ENCODE results near the gene CAMTA1.

- TF ChIP-seq, protein P1, sequence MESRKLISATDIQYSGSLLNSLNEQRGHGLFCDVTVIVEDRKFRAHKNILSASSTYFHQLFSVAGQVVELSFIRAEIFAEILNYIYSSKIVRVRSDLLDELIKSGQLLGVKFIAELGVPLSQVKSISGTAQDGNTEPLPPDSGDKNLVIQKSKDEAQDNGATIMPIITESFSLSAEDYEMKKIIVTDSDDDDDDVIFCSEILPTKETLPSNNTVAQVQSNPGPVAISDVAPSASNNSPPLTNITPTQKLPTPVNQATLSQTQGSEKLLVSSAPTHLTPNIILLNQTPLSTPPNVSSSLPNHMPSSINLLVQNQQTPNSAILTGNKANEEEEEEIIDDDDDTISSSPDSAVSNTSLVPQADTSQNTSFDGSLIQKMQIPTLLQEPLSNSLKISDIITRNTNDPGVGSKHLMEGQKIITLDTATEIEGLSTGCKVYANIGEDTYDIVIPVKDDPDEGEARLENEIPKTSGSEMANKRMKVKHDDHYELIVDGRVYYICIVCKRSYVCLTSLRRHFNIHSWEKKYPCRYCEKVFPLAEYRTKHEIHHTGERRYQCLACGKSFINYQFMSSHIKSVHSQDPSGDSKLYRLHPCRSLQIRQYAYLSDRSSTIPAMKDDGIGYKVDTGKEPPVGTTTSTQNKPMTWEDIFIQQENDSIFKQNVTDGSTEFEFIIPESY (IDR thresholded peaks at IDR 0.05) = no peak
- TF ChIP-seq CTCF (IDR thresholded peaks at IDR 0.05; ENCODE audit: low read depth, low read length, missing input control) (no peak), REST (IDR thresholded peaks at IDR 0.05) (no peak), TAF1 (conservative IDR thresholded peaks at IDR 0.05) (no peak), YY1 (IDR thresholded peaks at IDR 0.05) (no peak), RAD21 (IDR thresholded peaks at IDR 0.05) (no peak), MAX (IDR thresholded peaks at IDR 0.05) (no peak), EGR1 (IDR thresholded peaks at IDR 0.05; ENCODE audit: low read depth in 2 of 2) (no peak), SP1 (IDR thresholded peaks at IDR 0.05) (no peak), HNF4G (IDR thresholded peaks at IDR 0.05) (no peak)
- TF ChIP-seq, protein P2, sequence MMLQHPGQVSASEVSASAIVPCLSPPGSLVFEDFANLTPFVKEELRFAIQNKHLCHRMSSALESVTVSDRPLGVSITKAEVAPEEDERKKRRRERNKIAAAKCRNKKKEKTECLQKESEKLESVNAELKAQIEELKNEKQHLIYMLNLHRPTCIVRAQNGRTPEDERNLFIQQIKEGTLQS (IDR thresholded peaks at IDR 0.05) = no peak
These were observed 554.7 kb downstream of the CAMTA1 start for GRCh38 chr1:7339953-7340352.

All from liver (tissue), 3 donors.